OCI-LY3 (cell line): Measurements from ENCODE around the gene RABIF.

Experiments
- H2AFZ ChIP-seq: fragments of 200-600, 300-600 bp; shearing (Covaris generic); 2 replicates; pipeline ENCODE4 v1.6.0; 2014; ENCODE audit warnings: antibody characterized with exemption, low read depth, low read length
- H3K27ac ChIP-seq: fragments of 200-600, 300-600 bp; sonication (generic); 2 replicates; pipeline ENCODE4 v1.5.1; 2014; ENCODE audit warnings: mild to moderate bottlenecking, low read length, moderate library complexity, mixed read lengths
- H3K27me3 ChIP-seq: fragments of 200-600, 300-600 bp; sonication (generic); 2 replicates; pipeline ENCODE4 v1.6.1; 2014; ENCODE audit warnings: low read depth, low read length, mixed read lengths
- H3K36me3 ChIP-seq: fragments of 200-600, 300-600 bp; sonication (generic); replicated peaks from 2 replicates; pipeline ENCODE3; 2014; ENCODE audit warnings: low read depth, low read length, mixed read lengths
- H3K4me1 ChIP-seq: fragments of 300-600, 200-600 bp; sonication (generic); 2 replicates; pipeline ENCODE4 v1.6.1; 2014; ENCODE audit warnings: low read length, mixed read lengths
- H3K4me2 ChIP-seq: fragments of 200-600, 300-600 bp; sonication (generic); 2 replicates; pipeline ENCODE4 v1.6.1; 2014; ENCODE audit warnings: low read length, mixed read lengths
- H3K4me3 ChIP-seq: fragments of 300-600, 200-600 bp; sonication (generic); 2 replicates; pipeline ENCODE4 v1.5.1; 2014; ENCODE audit warnings: antibody characterized with exemption, mild to moderate bottlenecking, low read length, moderate library complexity
- H3K79me2 ChIP-seq: fragments of 300-600, 200-600 bp; shearing (Covaris generic); 2 replicates; pipeline ENCODE4 v1.6.1; 2014; ENCODE audit warnings: mild to moderate bottlenecking, low read length, mixed read lengths
- H3K9ac ChIP-seq: fragments of 300-600, 200-600 bp; shearing (Covaris generic); 2 replicates; pipeline ENCODE4 v1.6.0; 2014; ENCODE audit warnings: mild to moderate bottlenecking, low read length, moderate library complexity
- H3K9me3 ChIP-seq: fragments of 200-600, 300-600 bp; shearing (Covaris generic); 2 replicates; pipeline ENCODE4 v1.6.1; 2014; ENCODE audit warnings: low read length, mixed read lengths; ENCODE audit not compliant: insufficient read depth
- H4K20me1 ChIP-seq: fragments of 200-600, 300-600 bp; sonication (generic); 2 replicates; pipeline ENCODE4 v1.6.1; 2016; ENCODE audit warnings: low read length, mixed read lengths; ENCODE audit not compliant: insufficient read depth
- CTCF ChIP-seq: fragments of 200-600, 300-600 bp; sonication (generic); IDR thresholded peaks from 2 replicates; pipeline ENCODE4 v1.5.1; 2014; ENCODE audit warnings: antibody characterized with exemption, low read length, low read depth
- EZH2phosphoT487 ChIP-seq: fragments of 200-600 bp; shearing (Covaris generic); IDR thresholded peaks from 2 replicates; pipeline ENCODE4 v1.6.1; 2018; ENCODE audit warnings: antibody characterized with exemption, mixed run types, low read depth

The RABIF gene

GRCh38 chr1:202934755-202935154 is 45.8 kb upstream of the RABIF start:
- Histone ChIP-seq H2AFZ (no peak overlapping the region), H3K9me3 (no peaks in the 10 kb centered on the region), H3K4me2 (no peak overlapping the region), H3K27ac (no peak overlapping the region), H4K20me1 (no peaks in the 10 kb centered on the region), H3K36me3 (peaks cover 8% of the 10 kb centered on the region), H3K27me3 (no peaks in the 10 kb centered on the region), H3K9ac (no peak overlapping the region), H3K4me3 (no peak overlapping the region), H3K4me1 (no peaks in the 10 kb centered on the region), H3K79me2 (no peaks in the 10 kb centered on the region)
- TF ChIP-seq EZH2phosphoT487, result no peak
- no peak for TF ChIP-seq CTCF

GRCh38 chr1:202932476-202932875 is 43.5 kb upstream of the RABIF start:
- no peak overlapping the region for H2AFZ ChIP-seq
- H4K20me1 ChIP-seq, result no peaks in the 10 kb centered on the region
- H3K9me3 ChIP-seq, result no peaks in the 10 kb centered on the region
- H3K27me3 ChIP-seq, result no peaks in the 10 kb centered on the region
- H3K9ac ChIP-seq, result no peak overlapping the region
- H3K79me2 ChIP-seq, result no peaks in the 10 kb centered on the region
- no peak overlapping the region for H3K4me3 ChIP-seq
- H3K27ac ChIP-seq, result no peak overlapping the region
- H3K4me2 ChIP-seq, result no peak overlapping the region
- H3K4me1 ChIP-seq, result no peaks in the 10 kb centered on the region
- H3K36me3 ChIP-seq, result no peaks in the 10 kb centered on the region
- no peak for TF ChIP-seq EZH2phosphoT487
- no peak for TF ChIP-seq CTCF

GRCh38 chr1:202926581-202927491 is 37.9 kb upstream of the RABIF start, which contains the start of gene KLHL12:
Gene KLHL12 (minus strand): TSS chr1:202927234. CDS start chr1:202925162, 2,072 bp downstream.
- H3K27ac ChIP-seq, result peak within 1 kb of the TSS; percentile 64
- peak within 1 kb of the TSS; percentile 99 for H3K4me2 ChIP-seq
- no peaks in the 10 kb centered on the region for H3K9me3 ChIP-seq
- H3K27me3 ChIP-seq, result no peaks in the 10 kb centered on the region
- H2AFZ ChIP-seq, result peak within 1 kb of the TSS; percentile 75
- H3K79me2 ChIP-seq, result peaks cover 11% of the 10 kb centered on the region
- peak within 1 kb of the TSS; percentile 93 for H3K4me3 ChIP-seq
- peaks cover 8% of the 10 kb centered on the region for H3K4me1 ChIP-seq
- TF ChIP-seq EZH2phosphoT487 (no peak), CTCF (peak; percentile 73)
- peak within 1 kb of the TSS; percentile 91 for H3K9ac ChIP-seq
- peaks cover 16% of the 10 kb centered on the region for H3K36me3 ChIP-seq
- no peaks in the 10 kb centered on the region for H4K20me1 ChIP-seq

GRCh38 chr1:202923533-202923932 is 34.6 kb upstream of the RABIF start:
- peaks cover 11% of the 10 kb centered on the region for H3K79me2 ChIP-seq
- H3K36me3 ChIP-seq, result peaks cover 25% of the 10 kb centered on the region
- no peaks in the 10 kb centered on the region for H3K9me3 ChIP-seq
- no peak for TF ChIP-seq CTCF
- TF ChIP-seq EZH2phosphoT487, result no peak
- no peak overlapping the region for H3K4me2 ChIP-seq
- peaks cover 8% of the 10 kb centered on the region for H3K4me1 ChIP-seq
- H3K9ac ChIP-seq, result no peak overlapping the region
- no peak overlapping the region for H2AFZ ChIP-seq
- no peak overlapping the region for H3K27ac ChIP-seq
- H4K20me1 ChIP-seq, result no peaks in the 10 kb centered on the region
- H3K27me3 ChIP-seq, result no peaks in the 10 kb centered on the region
- H3K4me3 ChIP-seq, result no peak overlapping the region
